ENCODE measurements around the gene FBLN2.

FBLN2 gene

GRCh38 chr3:13566769-13567310, 17.9 kb downstream of the FBLN2 start:
- H3K9ac ChIP-seq (ENCODE audit: low read length) = no peak overlapping the region
- H3K36me3 ChIP-seq (replicated peaks; ENCODE audit: low read depth, low read length) = no peaks in the 10 kb centered on the region
- H3K79me2 ChIP-seq (ENCODE audit: low read length) = no peaks in the 10 kb centered on the region
- H2AFZ ChIP-seq (ENCODE audit: low read depth, low read length) = no peak overlapping the region
- H3K4me3 ChIP-seq (ENCODE audit: low read length) = no peak overlapping the region
- no peaks in the 10 kb centered on the region for H4K20me1 ChIP-seq (ENCODE audit: insufficient read depth, low read length)
- no peak for TF ChIP-seq CTCF (IDR thresholded peaks at IDR 0.05; ENCODE audit: low read depth, low read length)
- no peak for TF ChIP-seq EZH2phosphoT487 (IDR thresholded peaks at IDR 0.05; ENCODE audit: low read depth)
- H3K27ac ChIP-seq (ENCODE audit: low read length) = no peak overlapping the region
- peaks cover 2% of the 10 kb centered on the region; the same call in 1 of the 2 replicates for H3K27me3 ChIP-seq (ENCODE audit: low read depth, low read length)
- H3K4me1 ChIP-seq (ENCODE audit: low read length) = no peaks in the 10 kb centered on the region
- H3K4me2 ChIP-seq (ENCODE audit: low read length) = no peak overlapping the region
- H3K9me3 ChIP-seq (ENCODE audit: insufficient read depth, low read length) = no peaks in the 10 kb centered on the region

GRCh38 chr3:13567684-13568514, 19.0 kb downstream of the FBLN2 start:
- Histone ChIP-seq H3K4me1 (ENCODE audit: low read length) (peaks cover 4% of the 10 kb centered on the region), H3K9me3 (ENCODE audit: insufficient read depth, low read length) (no peaks in the 10 kb centered on the region), H3K27ac (ENCODE audit: low read length) (no peak overlapping the region), H3K79me2 (ENCODE audit: low read length) (no peaks in the 10 kb centered on the region), H3K36me3 (replicated peaks; ENCODE audit: low read depth, low read length) (no peaks in the 10 kb centered on the region), H2AFZ (ENCODE audit: low read depth, low read length) (no peak overlapping the region), H3K27me3 (ENCODE audit: low read depth, low read length) (no peaks in the 10 kb centered on the region; the same call in 1 of the 2 replicates), H4K20me1 (ENCODE audit: insufficient read depth, low read length) (no peaks in the 10 kb centered on the region), H3K4me3 (ENCODE audit: low read length) (no peak overlapping the region), H3K9ac (ENCODE audit: low read length) (no peak overlapping the region), H3K4me2 (ENCODE audit: low read length) (no peak overlapping the region)
- TF ChIP-seq EZH2phosphoT487 (IDR thresholded peaks at IDR 0.05; ENCODE audit: low read depth) (no peak), CTCF (IDR thresholded peaks at IDR 0.05; ENCODE audit: low read depth, low read length) (no peak)

GRCh38 chr3:13568515-13569028, 19.6 kb downstream of the FBLN2 start:
- H3K9me3 ChIP-seq (ENCODE audit: insufficient read depth, low read length) = no peaks in the 10 kb centered on the region
- no peaks in the 10 kb centered on the region for H4K20me1 ChIP-seq (ENCODE audit: insufficient read depth, low read length)
- peaks cover 10% of the 10 kb centered on the region for H3K4me1 ChIP-seq (ENCODE audit: low read length)
- no peaks in the 10 kb centered on the region for H3K79me2 ChIP-seq (ENCODE audit: low read length)
- peaks cover 3% of the 10 kb centered on the region; the same call in 1 of the 2 replicates for H3K27me3 ChIP-seq (ENCODE audit: low read depth, low read length)
- H3K4me3 ChIP-seq (ENCODE audit: low read length) = no peak overlapping the region
- H2AFZ ChIP-seq (ENCODE audit: low read depth, low read length) = no peak overlapping the region
- TF ChIP-seq EZH2phosphoT487 (IDR thresholded peaks at IDR 0.05; ENCODE audit: low read depth) (no peak), CTCF (IDR thresholded peaks at IDR 0.05; ENCODE audit: low read depth, low read length) (no peak)
- H3K4me2 ChIP-seq (ENCODE audit: low read length) = no peak overlapping the region
- no peaks in the 10 kb centered on the region for H3K36me3 ChIP-seq (replicated peaks; ENCODE audit: low read depth, low read length)
- no peak overlapping the region for H3K27ac ChIP-seq (ENCODE audit: low read length)
- H3K9ac ChIP-seq (ENCODE audit: low read length) = no peak overlapping the region

GRCh38 chr3:13569201-13569600, 20.3 kb downstream of the FBLN2 start:
- Histone ChIP-seq H3K36me3 (replicated peaks; ENCODE audit: low read depth, low read length) (no peaks in the 10 kb centered on the region), H3K4me2 (ENCODE audit: low read length) (no peak overlapping the region), H4K20me1 (ENCODE audit: insufficient read depth, low read length) (no peaks in the 10 kb centered on the region), H2AFZ (ENCODE audit: low read depth, low read length) (no peak overlapping the region), H3K9ac (ENCODE audit: low read length) (no peak overlapping the region), H3K9me3 (ENCODE audit: insufficient read depth, low read length) (no peaks in the 10 kb centered on the region), H3K4me1 (ENCODE audit: low read length) (peaks cover 10% of the 10 kb centered on the region), H3K27ac (ENCODE audit: low read length) (no peak overlapping the region), H3K79me2 (ENCODE audit: low read length) (no peaks in the 10 kb centered on the region), H3K27me3 (ENCODE audit: low read depth, low read length) (peaks cover 3% of the 10 kb centered on the region; the same call in 1 of the 2 replicates), H3K4me3 (ENCODE audit: low read length) (no peak overlapping the region)
- TF ChIP-seq CTCF (IDR thresholded peaks at IDR 0.05; ENCODE audit: low read depth, low read length) = no peak
- TF ChIP-seq EZH2phosphoT487 (IDR thresholded peaks at IDR 0.05; ENCODE audit: low read depth) = no peak
